Measurements from ENCODE around the gene BNIP3.

The BNIP3 gene

GRCh38 chr10:131983780-131984179, 2.1 kb upstream of the BNIP3 start:
- no peaks in the 10 kb centered on the region for H3K9me3 ChIP-seq (replicated peaks; ENCODE audit: low read length)
- H3K4me1 ChIP-seq (ENCODE audit: control insufficient read depth, insufficient read depth, low read length) = peaks cover 26% of the 10 kb centered on the region
- no peak overlapping the region for H3K9ac ChIP-seq (ENCODE audit: low read depth, low read length)
- no peaks in the 10 kb centered on the region for H3K36me3 ChIP-seq (ENCODE audit: insufficient read depth, low read length)
- peak overlapping the region; percentile 25 for H3K4me2 ChIP-seq (ENCODE audit: low read length)
- H3K4me3 ChIP-seq (ENCODE audit: low read length) = peak overlapping the region; percentile 32
- no peaks in the 10 kb centered on the region for H3K27me3 ChIP-seq (ENCODE audit: control insufficient read depth, insufficient read depth, low read length)

- Histone ChIP-seq H3K9me3 (replicated peaks; ENCODE audit: low read length) (no peaks in the 10 kb centered on the region), H3K36me3 (ENCODE audit: insufficient read depth, low read length) (peaks cover under 1% of the 10 kb centered on the region), H3K4me1 (ENCODE audit: control insufficient read depth, insufficient read depth, low read length) (peaks cover 26% of the 10 kb centered on the region), H3K4me2 (ENCODE audit: low read length) (peak overlapping the region; percentile 91), H3K9ac (ENCODE audit: low read depth, low read length) (peak overlapping the region; percentile 83), H3K4me3 (ENCODE audit: low read length) (peak overlapping the region; percentile 74), H3K27me3 (ENCODE audit: control insufficient read depth, insufficient read depth, low read length) (no peaks in the 10 kb centered on the region)
Measured at GRCh38 chr10:131982796-131983195, 1.1 kb upstream of the BNIP3 start.

GRCh38 chr10:131982185-131982756, 548 bp upstream of the BNIP3 start:
- Histone ChIP-seq H3K4me1 (ENCODE audit: control insufficient read depth, insufficient read depth, low read length) (peaks cover 26% of the 10 kb centered on the region), H3K4me2 (ENCODE audit: low read length) (peak overlapping the region; percentile 91), H3K4me3 (ENCODE audit: low read length) (peak overlapping the region; percentile 74), H3K9ac (ENCODE audit: low read depth, low read length) (peak overlapping the region; percentile 83), H3K27me3 (ENCODE audit: control insufficient read depth, insufficient read depth, low read length) (no peaks in the 10 kb centered on the region), H3K9me3 (replicated peaks; ENCODE audit: low read length) (no peaks in the 10 kb centered on the region), H3K36me3 (ENCODE audit: insufficient read depth, low read length) (peaks cover 6% of the 10 kb centered on the region)

- peak overlapping the region; percentile 74 for H3K4me3 ChIP-seq (ENCODE audit: low read length)
- peaks cover 8% of the 10 kb centered on the region for H3K36me3 ChIP-seq (ENCODE audit: insufficient read depth, low read length)
- H3K4me2 ChIP-seq (ENCODE audit: low read length) = peak overlapping the region; percentile 94
- H3K27me3 ChIP-seq (ENCODE audit: control insufficient read depth, insufficient read depth, low read length) = no peaks in the 10 kb centered on the region
- peak overlapping the region; percentile 87 for H3K9ac ChIP-seq (ENCODE audit: low read depth, low read length)
- H3K4me1 ChIP-seq (ENCODE audit: control insufficient read depth, insufficient read depth, low read length) = peaks cover 26% of the 10 kb centered on the region
- H3K9me3 ChIP-seq (replicated peaks; ENCODE audit: low read length) = no peaks in the 10 kb centered on the region
Measured at GRCh38 chr10:131980761-131981428, 828 bp downstream of the BNIP3 start.

GRCh38 chr10:131980321-131980720, 1.4 kb downstream of the BNIP3 start:
- Histone ChIP-seq H3K9me3 (replicated peaks; ENCODE audit: low read length) (no peaks in the 10 kb centered on the region), H3K36me3 (ENCODE audit: insufficient read depth, low read length) (peaks cover 8% of the 10 kb centered on the region), H3K4me2 (ENCODE audit: low read length) (peak overlapping the region; percentile 94), H3K4me3 (ENCODE audit: low read length) (peak overlapping the region; percentile 74), H3K9ac (ENCODE audit: low read depth, low read length) (peak overlapping the region; percentile 87), H3K4me1 (ENCODE audit: control insufficient read depth, insufficient read depth, low read length) (peaks cover 26% of the 10 kb centered on the region), H3K27me3 (ENCODE audit: control insufficient read depth, insufficient read depth, low read length) (no peaks in the 10 kb centered on the region)

GRCh38 chr10:131979821-131980270, 1.9 kb downstream of the BNIP3 start:
- Histone ChIP-seq H3K4me2 (ENCODE audit: low read length) (peak overlapping the region; percentile 94), H3K36me3 (ENCODE audit: insufficient read depth, low read length) (peaks cover 8% of the 10 kb centered on the region), H3K4me3 (ENCODE audit: low read length) (peak overlapping the region; percentile 74), H3K4me1 (ENCODE audit: control insufficient read depth, insufficient read depth, low read length) (peaks cover 26% of the 10 kb centered on the region), H3K27me3 (ENCODE audit: control insufficient read depth, insufficient read depth, low read length) (no peaks in the 10 kb centered on the region), H3K9me3 (replicated peaks; ENCODE audit: low read length) (no peaks in the 10 kb centered on the region), H3K9ac (ENCODE audit: low read depth, low read length) (peak overlapping the region; percentile 87)

- Histone ChIP-seq H3K4me3 (ENCODE audit: low read length) (peak overlapping the region; percentile 74), H3K9ac (ENCODE audit: low read depth, low read length) (peak overlapping the region; percentile 87), H3K9me3 (replicated peaks; ENCODE audit: low read length) (no peaks in the 10 kb centered on the region), H3K36me3 (ENCODE audit: insufficient read depth, low read length) (peaks cover 8% of the 10 kb centered on the region), H3K27me3 (ENCODE audit: control insufficient read depth, insufficient read depth, low read length) (no peaks in the 10 kb centered on the region), H3K4me2 (ENCODE audit: low read length) (peak overlapping the region; percentile 94), H3K4me1 (ENCODE audit: control insufficient read depth, insufficient read depth, low read length) (peaks cover 26% of the 10 kb centered on the region)
Measured at GRCh38 chr10:131979336-131979735, 2.4 kb downstream of the BNIP3 start.

- peaks cover 24% of the 10 kb centered on the region for H3K4me1 ChIP-seq (ENCODE audit: control insufficient read depth, insufficient read depth, low read length)
- peak overlapping the region; percentile 74 for H3K4me3 ChIP-seq (ENCODE audit: low read length)
- no peaks in the 10 kb centered on the region for H3K27me3 ChIP-seq (ENCODE audit: control insufficient read depth, insufficient read depth, low read length)
- H3K36me3 ChIP-seq (ENCODE audit: insufficient read depth, low read length) = peaks cover 8% of the 10 kb centered on the region
- peak overlapping the region; percentile 94 for H3K4me2 ChIP-seq (ENCODE audit: low read length)
- no peaks in the 10 kb centered on the region for H3K9me3 ChIP-seq (replicated peaks; ENCODE audit: low read length)
- no peak overlapping the region for H3K9ac ChIP-seq (ENCODE audit: low read depth, low read length)
Measured at GRCh38 chr10:131978851-131979250, 2.9 kb downstream of the BNIP3 start.

- H3K4me1 ChIP-seq (ENCODE audit: control insufficient read depth, insufficient read depth, low read length) = peaks cover 21% of the 10 kb centered on the region
- H3K9me3 ChIP-seq (replicated peaks; ENCODE audit: low read length) = no peaks in the 10 kb centered on the region
- no peak overlapping the region for H3K9ac ChIP-seq (ENCODE audit: low read depth, low read length)
- H3K4me3 ChIP-seq (ENCODE audit: low read length) = no peak overlapping the region
- H3K36me3 ChIP-seq (ENCODE audit: insufficient read depth, low read length) = peaks cover 12% of the 10 kb centered on the region
- H3K27me3 ChIP-seq (ENCODE audit: control insufficient read depth, insufficient read depth, low read length) = no peaks in the 10 kb centered on the region
- H3K4me2 ChIP-seq (ENCODE audit: low read length) = no peak overlapping the region
Measured at GRCh38 chr10:131978366-131978765, 3.4 kb downstream of the BNIP3 start.

- Histone ChIP-seq H3K27me3 (ENCODE audit: control insufficient read depth, insufficient read depth, low read length) (no peaks in the 10 kb centered on the region), H3K9ac (ENCODE audit: low read depth, low read length) (no peak overlapping the region), H3K4me2 (ENCODE audit: low read length) (no peak overlapping the region), H3K4me3 (ENCODE audit: low read length) (no peak overlapping the region), H3K9me3 (replicated peaks; ENCODE audit: low read length) (no peaks in the 10 kb centered on the region), H3K36me3 (ENCODE audit: insufficient read depth, low read length) (peaks cover 19% of the 10 kb centered on the region), H3K4me1 (ENCODE audit: control insufficient read depth, insufficient read depth, low read length) (peaks cover 21% of the 10 kb centered on the region)
Measured at GRCh38 chr10:131977323-131978096, 4.2 kb downstream of the BNIP3 start.

- Histone ChIP-seq H3K4me3 (ENCODE audit: low read length) (no peak overlapping the region), H3K4me2 (ENCODE audit: low read length) (no peak overlapping the region), H3K9me3 (replicated peaks; ENCODE audit: low read length) (no peaks in the 10 kb centered on the region), H3K4me1 (ENCODE audit: control insufficient read depth, insufficient read depth, low read length) (peaks cover 21% of the 10 kb centered on the region), H3K9ac (ENCODE audit: low read depth, low read length) (no peak overlapping the region), H3K36me3 (ENCODE audit: insufficient read depth, low read length) (peaks cover 34% of the 10 kb centered on the region), H3K27me3 (ENCODE audit: control insufficient read depth, insufficient read depth, low read length) (no peaks in the 10 kb centered on the region)
Measured at GRCh38 chr10:131975796-131976195, 5.9 kb downstream of the BNIP3 start.
